Measurements from ENCODE around the gene SPOCK1. TPM values are rescaled to one million over a fixed set of nuclear protein-coding genes. Genes with fewer than 3 reads are reported as not detected.

The SPOCK1 gene
- total and polyA plus RNA-seq, 2 of the 13 experiments (the other 11 are each of a cell fraction or from before 2014, with no cell fraction given) = 0.18 to 0.29 TPM

- TF ChIP-seq REST (IDR thresholded peaks at IDR 0.05; ENCODE audit: borderline replicate concordance in 1 of 2, low read depth in 1 of 2, low read length in 2 of 2) = no peak
- no peak for TF ChIP-seq HNRNPUL1 (IDR thresholded peaks at IDR 0.05; ENCODE audit: low read depth, low read length)
- no peak for TF ChIP-seq ZNF720 (CRISPR knock-in tag; IDR thresholded peaks at IDR 0.05)
- no peak for TF ChIP-seq PRDM10 (CRISPR knock-in tag; IDR thresholded peaks at IDR 0.05; ENCODE audit: low read depth)
- TF ChIP-seq ZNF335 (CRISPR knock-in tag; IDR thresholded peaks at IDR 0.05) = no peak
- no peak for TF ChIP-seq ZNF101 (CRISPR knock-in tag; IDR thresholded peaks at IDR 0.05; ENCODE audit: borderline replicate concordance, low read depth)
- no peak for TF ChIP-seq ZNF180 (CRISPR knock-in tag; IDR thresholded peaks at IDR 0.05; ENCODE audit: borderline replicate concordance, low read depth)
- TF ChIP-seq NKX3-1 (CRISPR knock-in tag; IDR thresholded peaks at IDR 0.05) = no peak
- no peak for TF ChIP-seq IKZF5 (CRISPR knock-in tag; IDR thresholded peaks at IDR 0.05)
- TF ChIP-seq FOXP1 (IDR thresholded peaks at IDR 0.05) = no peak
- TF ChIP-seq FOXP1 (CRISPR knock-in tag; IDR thresholded peaks at IDR 0.05) = no peak
- TF ChIP-seq NAIF1 (CRISPR knock-in tag; IDR thresholded peaks at IDR 0.05; ENCODE audit: borderline replicate concordance) = no peak
- TF ChIP-seq CREM (IDR thresholded peaks at IDR 0.05) = no peak
- no peak for TF ChIP-seq CREM (CRISPR knock-in tag; IDR thresholded peaks at IDR 0.05)
These were observed 218.5 kb downstream of the SPOCK1 start (continued) for GRCh38 chr5:137280656-137281055.
